BLaER1 treated with 17β-estradiol and CSF1 and Interleukin-3, amounts not matched to agents 10 nM and 100 nM (cell line): ENCODE results near the gene DEGS1.

Experiments
- H3K27ac ChIP-seq, 11 experiments: shearing (Covaris generic); formaldehyde crosslinking; 2 replicates each; pipeline ENCODE4 v1.8.1; 2022
- H3K27me3 ChIP-seq, 11 experiments: shearing (Covaris generic); formaldehyde crosslinking; 2 replicates each; pipeline ENCODE4 v1.8.1; 2022
- H3K36me3 ChIP-seq, 11 experiments: shearing (Covaris generic); formaldehyde crosslinking; 2 replicates each; pipeline ENCODE4 v1.8.1; 2022
- H3K4me1 ChIP-seq, 10 experiments: shearing (Covaris generic); formaldehyde crosslinking; 2 replicates each; pipeline ENCODE4 v1.8.1; 2022
- H3K4me2 ChIP-seq, 11 experiments: shearing (Covaris generic); formaldehyde crosslinking; 2 replicates each; pipeline ENCODE4 v1.8.1; 2022
- H3K4me3 ChIP-seq, 10 experiments: shearing (Covaris generic); formaldehyde crosslinking; 2 replicates each; pipeline ENCODE4 v1.8.1; 2022
- H3K9ac ChIP-seq, 11 experiments: shearing (Covaris generic); formaldehyde crosslinking; 2 replicates each; pipeline ENCODE4 v1.8.1; 2022
- H3K9me3 ChIP-seq, 11 experiments: shearing (Covaris generic); formaldehyde crosslinking; replicated peaks in 1 of 11; 2 replicates each; pipeline ENCODE4 v1.8.1; 2022
- H4K20me1 ChIP-seq, 11 experiments: shearing (Covaris generic); formaldehyde crosslinking; 2 replicates each; pipeline ENCODE4 v1.8.1; 2022
- Cebpa-rat ChIP-seq, 11 experiments: shearing (Covaris generic); IDR thresholded peaks; 2 replicates each; pipeline ENCODE4 v1.8.1; 2022

The DEGS1 gene

DNA sequence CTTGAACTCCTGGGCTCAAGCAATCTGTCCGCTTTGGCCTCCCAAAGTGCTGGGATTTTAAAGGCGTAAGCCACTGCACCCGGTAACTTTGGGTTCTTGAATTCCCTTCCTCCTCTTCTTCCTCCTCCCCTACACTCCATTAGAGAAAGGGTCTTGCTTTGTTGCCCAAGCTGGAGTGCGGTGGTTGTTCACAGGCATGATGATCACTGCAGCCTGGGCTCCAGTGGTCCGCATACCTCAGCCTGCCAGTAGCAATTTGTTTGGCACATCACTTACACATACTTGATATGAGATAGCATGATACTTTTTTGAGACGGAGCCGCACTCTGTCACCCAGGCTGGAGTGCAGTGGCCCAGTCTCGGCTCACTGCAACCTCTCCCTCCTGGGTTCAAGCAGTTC lies 2.2 kb downstream of the DEGS1 start:
- Histone ChIP-seq H3K9ac (peak overlapping the region in 9 of 11 experiments; percentile 16 to 97 (median 91); a peak in 10 of 22 replicates), H3K27ac (peak overlapping the region in 1 of 11 experiments; percentile 88; a peak in 1 of 22 replicates), H3K9me3 (peaks cover 0 to 16% (median 13%) of the 10 kb centered on the region in 11 experiments; a peak in 17 of 22 replicates), H4K20me1 (peaks cover 42 to 70% (median 59%) of the 10 kb centered on the region in 11 experiments; a peak in 21 of 22 replicates), H3K4me2 (peak overlapping the region; percentile 70 to 94 (median 92)), H3K27me3 (no peaks in the 10 kb centered on the region), H3K36me3 (peaks cover 35 to 56% (median 44%) of the 10 kb centered on the region in 11 experiments), H3K4me1 (peaks cover 30 to 44% (median 35%) of the 10 kb centered on the region in 10 experiments), H3K4me3 (peak overlapping the region in 7 of 10 experiments; percentile 84 to 98 (median 87); a peak in 8 of 20 replicates)
- TF ChIP-seq Cebpa-rat (IDR thresholded peaks at IDR 0.05), result no peak

DNA sequence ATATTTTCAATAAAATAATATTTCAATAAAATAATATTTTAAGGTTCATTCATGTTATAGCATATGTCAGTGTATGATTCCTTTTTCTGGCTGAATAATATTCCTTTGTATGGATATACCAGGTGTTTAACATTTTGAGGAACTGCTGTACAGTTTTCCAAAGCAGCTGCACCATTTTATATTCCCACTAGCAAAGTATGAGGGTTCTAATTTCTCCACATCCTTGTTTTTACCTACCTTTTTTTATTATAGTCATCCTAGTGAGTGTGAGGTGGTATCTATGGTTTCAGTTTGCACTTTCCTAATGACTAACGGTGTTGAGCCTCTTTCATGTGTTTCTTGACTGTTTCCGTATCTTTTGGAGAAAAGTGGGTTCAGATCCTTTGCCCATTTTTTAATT lies 5.2 kb downstream of the DEGS1 start:
- Histone ChIP-seq H3K4me2 (no peak overlapping the region), H3K27ac (no peak overlapping the region), H3K4me3 (no peak overlapping the region), H3K4me1 (peaks cover 15 to 49% (median 22%) of the 10 kb centered on the region in 10 experiments), H3K9ac (no peak overlapping the region), H3K36me3 (peaks cover 66 to 87% (median 74%) of the 10 kb centered on the region in 11 experiments), H4K20me1 (peaks cover 49 to 96% (median 83%) of the 10 kb centered on the region in 11 experiments; a peak in 21 of 22 replicates), H3K27me3 (no peaks in the 10 kb centered on the region), H3K9me3 (peaks cover 0 to 16% (median 13%) of the 10 kb centered on the region in 11 experiments; a peak in 17 of 22 replicates)
- TF ChIP-seq Cebpa-rat (IDR thresholded peaks at IDR 0.05), result no peak

DNA sequence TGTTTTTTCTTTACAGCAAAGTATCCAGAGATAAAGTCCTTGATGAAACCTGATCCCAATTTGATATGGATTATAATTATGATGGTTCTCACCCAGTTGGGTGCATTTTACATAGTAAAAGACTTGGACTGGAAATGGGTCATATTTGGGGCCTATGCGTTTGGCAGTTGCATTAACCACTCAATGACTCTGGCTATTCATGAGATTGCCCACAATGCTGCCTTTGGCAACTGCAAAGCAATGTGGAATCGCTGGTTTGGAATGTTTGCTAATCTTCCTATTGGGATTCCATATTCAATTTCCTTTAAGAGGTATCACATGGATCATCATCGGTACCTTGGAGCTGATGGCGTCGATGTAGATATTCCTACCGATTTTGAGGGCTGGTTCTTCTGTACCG lies 6.5 kb downstream of the DEGS1 start:
- Histone ChIP-seq H3K36me3 (peaks cover 78 to 99% (median 87%) of the 10 kb centered on the region in 11 experiments), H4K20me1 (peaks cover 48 to 92% (median 77%) of the 10 kb centered on the region in 11 experiments; a peak in 21 of 22 replicates), H3K9ac (no peak overlapping the region), H3K4me3 (no peak overlapping the region), H3K4me1 (peaks cover 10 to 46% (median 18%) of the 10 kb centered on the region in 10 experiments), H3K27ac (no peak overlapping the region), H3K9me3 (peaks cover 0 to 16% (median 13%) of the 10 kb centered on the region in 11 experiments; a peak in 17 of 22 replicates), H3K27me3 (no peaks in the 10 kb centered on the region), H3K4me2 (no peak overlapping the region)
- TF ChIP-seq Cebpa-rat (IDR thresholded peaks at IDR 0.05), result no peak

DNA sequence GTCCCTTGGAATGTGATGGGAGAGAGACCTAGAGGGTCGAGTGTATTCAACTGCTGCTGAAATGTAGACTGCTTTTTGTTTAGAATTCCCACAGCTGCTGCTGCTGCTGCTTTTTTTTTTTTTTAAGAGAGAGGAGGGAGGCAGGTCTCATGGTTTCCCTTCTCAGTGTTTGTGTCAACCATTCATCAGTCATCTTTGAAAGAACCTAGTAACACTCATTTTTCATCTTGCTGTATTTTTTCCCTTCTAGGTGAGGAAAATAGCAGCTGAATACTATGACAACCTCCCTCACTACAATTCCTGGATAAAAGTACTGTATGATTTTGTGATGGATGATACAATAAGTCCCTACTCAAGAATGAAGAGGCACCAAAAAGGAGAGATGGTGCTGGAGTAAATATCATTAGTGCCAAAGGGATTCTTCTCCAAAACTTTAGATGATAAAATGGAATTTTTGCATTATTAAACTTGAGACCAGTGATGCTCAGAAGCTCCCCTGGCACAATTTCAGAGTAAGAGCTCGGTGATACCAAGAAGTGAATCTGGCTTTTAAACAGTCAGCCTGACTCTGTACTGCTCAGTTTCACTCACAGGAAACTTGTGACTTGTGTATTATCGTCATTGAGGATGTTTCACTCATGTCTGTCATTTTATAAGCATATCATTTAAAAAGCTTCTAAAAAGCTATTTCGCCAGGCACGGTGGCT lies 9.2 kb downstream of the DEGS1 start:
- peaks cover 0 to 14% (median 12%) of the 10 kb centered on the region in 11 experiments; a peak in 17 of 22 replicates for H3K9me3 ChIP-seq
- peaks cover 0 to 48% (median 5%) of the 10 kb centered on the region in 10 experiments; a peak in 9 of 20 replicates for H3K4me1 ChIP-seq
- H3K36me3 ChIP-seq, result peaks cover 65 to 87% (median 75%) of the 10 kb centered on the region in 11 experiments
- H4K20me1 ChIP-seq, result peaks cover 29 to 76% (median 50%) of the 10 kb centered on the region in 11 experiments; a peak in 19 of 22 replicates
- peak overlapping the region in 1 of 11 experiments; percentile 16; a peak in 1 of 22 replicates for H3K4me2 ChIP-seq
- H3K4me3 ChIP-seq, result no peak overlapping the region
- no peak for TF ChIP-seq Cebpa-rat (IDR thresholded peaks at IDR 0.05)
- no peak overlapping the region for H3K9ac ChIP-seq
- H3K27me3 ChIP-seq, result no peaks in the 10 kb centered on the region
- no peak overlapping the region for H3K27ac ChIP-seq

DNA sequence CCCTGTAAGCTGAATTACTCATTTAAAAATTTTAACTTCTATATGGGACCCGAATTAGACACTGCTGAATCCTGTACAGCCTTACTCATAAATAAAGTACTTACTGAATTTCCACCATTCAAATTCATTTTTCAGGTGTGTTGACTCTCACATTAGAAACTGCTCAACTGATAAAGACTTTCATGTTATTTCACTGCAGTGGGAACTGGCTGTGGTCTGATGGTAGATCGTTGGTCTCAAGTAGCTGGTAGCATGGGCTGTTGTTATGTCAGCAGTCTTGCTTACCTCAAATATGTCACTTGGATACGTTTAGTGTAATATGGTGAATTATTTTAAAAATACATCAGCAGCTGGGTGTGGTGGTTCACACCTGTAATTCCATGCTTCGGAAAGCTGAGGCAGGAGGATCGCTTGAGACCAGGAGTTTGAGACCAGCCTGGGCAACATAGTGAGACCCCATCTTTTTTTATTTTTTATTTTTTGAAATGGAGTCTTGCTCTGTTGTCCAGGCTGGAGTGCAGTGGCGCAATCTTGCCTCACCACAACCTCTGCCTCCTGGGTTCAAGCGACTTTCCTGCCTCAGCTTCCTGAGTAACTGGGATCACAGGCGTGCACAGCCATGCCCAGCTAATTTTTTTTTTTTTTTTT lies 10.4 kb downstream of the DEGS1 start:
- peaks cover 22 to 64% (median 38%) of the 10 kb centered on the region in 11 experiments; a peak in 19 of 22 replicates for H4K20me1 ChIP-seq
- peaks cover 52 to 75% (median 63%) of the 10 kb centered on the region in 11 experiments for H3K36me3 ChIP-seq
- no peak for TF ChIP-seq Cebpa-rat (IDR thresholded peaks at IDR 0.05)
- peaks cover 0 to 1% (median 0%) of the 10 kb centered on the region in 11 experiments; a peak in 3 of 22 replicates for H3K9me3 ChIP-seq
- H3K27me3 ChIP-seq, result no peaks in the 10 kb centered on the region
- no peak overlapping the region for H3K4me3 ChIP-seq
- no peak overlapping the region for H3K27ac ChIP-seq
- H3K9ac ChIP-seq, result no peak overlapping the region
- peaks cover 0 to 45% (median 5%) of the 10 kb centered on the region in 10 experiments; a peak in 9 of 20 replicates for H3K4me1 ChIP-seq
- no peak overlapping the region for H3K4me2 ChIP-seq

DNA sequence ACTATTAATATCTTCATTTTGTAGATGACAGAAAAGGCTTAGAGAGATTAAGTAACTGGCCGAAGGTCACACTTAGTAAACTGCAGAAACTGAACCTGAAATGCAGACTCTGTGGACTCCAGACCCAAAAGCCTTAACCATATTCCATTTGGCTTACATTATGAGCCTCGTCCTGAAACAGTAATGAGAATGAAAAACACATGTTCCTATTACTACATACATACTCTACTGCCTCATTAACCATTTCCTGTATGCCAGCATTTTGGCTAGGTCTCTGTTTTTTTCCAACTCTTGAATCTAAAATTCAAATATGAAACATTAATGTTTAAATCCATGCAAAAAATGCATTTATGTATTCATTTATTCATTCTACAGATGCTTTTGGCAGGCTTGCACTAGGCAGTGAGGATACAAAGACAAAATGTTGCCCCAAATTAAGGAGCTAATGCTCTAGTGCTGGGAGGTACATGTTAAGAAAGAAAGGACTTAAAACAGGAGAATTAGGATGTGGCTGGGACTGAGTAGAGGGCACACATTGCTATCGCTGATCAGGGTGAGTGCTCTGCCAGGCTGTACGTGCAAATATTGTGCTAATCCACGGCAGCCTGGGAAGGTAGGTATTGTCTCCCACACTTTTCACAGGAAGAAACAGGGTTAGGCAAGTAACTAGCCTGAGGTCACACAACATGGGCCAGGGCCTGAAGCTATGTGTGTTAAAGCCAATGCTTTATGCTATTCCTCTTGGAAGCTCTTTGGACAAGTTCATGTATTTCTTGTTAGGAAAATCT lies 14.0 kb downstream of the DEGS1 start:
- Histone ChIP-seq H3K9me3 (no peaks in the 10 kb centered on the region), H4K20me1 (peaks cover 0 to 28% (median 6%) of the 10 kb centered on the region in 11 experiments; a peak in 13 of 22 replicates), H3K27ac (no peak overlapping the region), H3K36me3 (peaks cover 26 to 40% (median 34%) of the 10 kb centered on the region in 11 experiments), H3K4me2 (peak overlapping the region in 4 of 11 experiments; percentile 4 to 67 (median 39); a peak in 5 of 22 replicates), H3K9ac (no peak overlapping the region), H3K4me3 (no peak overlapping the region), H3K27me3 (no peaks in the 10 kb centered on the region), H3K4me1 (peaks cover 0 to 42% (median 5%) of the 10 kb centered on the region in 10 experiments; a peak in 9 of 20 replicates)
- no peak for TF ChIP-seq Cebpa-rat (IDR thresholded peaks at IDR 0.05)

DNA sequence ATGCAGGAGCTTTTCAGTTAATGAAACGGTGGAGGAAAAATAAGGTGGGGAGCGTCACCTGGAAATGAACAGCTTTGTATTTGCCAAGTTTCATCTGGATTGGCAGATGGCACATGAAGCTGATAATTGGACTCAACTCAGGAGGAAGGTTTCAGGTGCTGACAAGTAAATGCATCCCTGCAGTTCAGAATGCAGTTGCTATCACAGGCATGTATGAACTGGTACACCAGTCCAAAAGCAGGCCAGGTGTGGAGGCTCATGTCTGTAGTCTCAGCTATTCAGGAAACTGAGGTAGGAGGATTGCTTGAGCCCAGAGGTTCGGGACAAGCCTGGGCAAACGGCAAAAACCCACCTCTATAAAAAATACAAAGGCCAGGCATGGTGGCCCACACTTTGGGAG lies 15.5 kb downstream of the DEGS1 start:
- H3K36me3 ChIP-seq, result peaks cover 11 to 24% (median 18%) of the 10 kb centered on the region in 11 experiments

DNA sequence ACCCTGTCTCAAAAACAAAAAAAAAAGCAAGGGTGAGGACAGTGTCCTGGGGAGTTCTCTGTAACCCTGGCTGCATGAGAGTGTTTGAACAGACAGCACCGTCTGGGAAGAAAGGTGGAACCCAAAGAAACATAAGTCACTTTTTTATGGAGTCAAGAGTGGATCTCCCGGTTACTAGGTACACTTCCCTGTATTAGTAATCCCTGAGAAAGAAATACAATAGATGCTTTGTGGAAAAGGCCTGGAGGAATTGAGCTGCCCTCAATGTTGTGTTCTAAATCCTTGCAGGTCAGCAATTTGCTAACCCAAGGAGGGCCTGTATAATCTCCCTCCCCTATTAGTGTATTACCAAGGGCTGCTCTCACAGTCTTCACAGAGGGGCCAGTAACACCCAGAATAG lies 16.6 kb downstream of the DEGS1 start:
- H3K9me3 ChIP-seq, result no peaks in the 10 kb centered on the region
- no peak overlapping the region for H3K9ac ChIP-seq
- H3K4me3 ChIP-seq, result no peak overlapping the region
- peaks cover under 1 to 13% (median 7%) of the 10 kb centered on the region in 11 experiments; a peak in 19 of 22 replicates for H3K36me3 ChIP-seq
- H3K27ac ChIP-seq, result no peak overlapping the region
- H3K4me2 ChIP-seq, result no peak overlapping the region
- TF ChIP-seq Cebpa-rat (IDR thresholded peaks at IDR 0.05), result no peak
- H3K27me3 ChIP-seq, result no peaks in the 10 kb centered on the region
- peaks cover 21 to 59% (median 29%) of the 10 kb centered on the region in 10 experiments for H3K4me1 ChIP-seq
- peaks cover 0 to 10% (median 0%) of the 10 kb centered on the region in 11 experiments; a peak in 3 of 22 replicates for H4K20me1 ChIP-seq

More for the DNA sequence above, 15.5 kb downstream of the DEGS1 start:
- H3K9ac ChIP-seq, result no peak overlapping the region
- H4K20me1 ChIP-seq, result peaks cover 0 to 17% (median 0%) of the 10 kb centered on the region in 11 experiments; a peak in 4 of 22 replicates
- H3K9me3 ChIP-seq, result no peaks in the 10 kb centered on the region
- peaks cover 10 to 48% (median 18%) of the 10 kb centered on the region in 10 experiments for H3K4me1 ChIP-seq
- H3K27ac ChIP-seq, result no peak overlapping the region
- TF ChIP-seq Cebpa-rat (IDR thresholded peaks at IDR 0.05), result no peak
- H3K4me3 ChIP-seq, result no peak overlapping the region
- H3K4me2 ChIP-seq, result no peak overlapping the region
- no peaks in the 10 kb centered on the region for H3K27me3 ChIP-seq
